ENCODE results near the gene NR2F1. TPM values are rescaled to one million over a fixed set of nuclear protein-coding genes. Genes with fewer than 3 reads are reported as not detected.

The NR2F1 gene
- total RNA-seq, 1 donor from 2014 or later = 32.7 TPM

DNA sequence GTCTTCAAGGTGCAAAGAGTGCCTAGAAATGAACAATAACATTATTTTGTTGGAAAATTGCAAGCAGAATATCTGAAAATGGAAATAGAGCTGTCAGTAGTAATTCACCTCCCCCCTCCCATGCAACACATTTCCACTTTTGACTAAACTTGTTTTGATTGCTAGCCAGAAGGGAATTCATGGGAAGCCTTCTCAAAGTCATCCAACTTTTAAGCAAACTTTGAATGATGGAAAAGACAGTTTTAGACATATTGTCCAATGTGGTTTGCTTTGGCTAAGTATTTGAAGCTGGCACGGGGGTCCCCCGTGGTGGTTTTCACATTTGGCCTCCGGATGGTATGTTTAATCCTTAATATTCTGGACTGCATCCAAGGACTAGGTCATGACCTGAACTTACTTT is 7.5 kb downstream of the NR2F1 start:
- no peak for DNase-seq (ENCODE audit: low spot score)

DNA sequence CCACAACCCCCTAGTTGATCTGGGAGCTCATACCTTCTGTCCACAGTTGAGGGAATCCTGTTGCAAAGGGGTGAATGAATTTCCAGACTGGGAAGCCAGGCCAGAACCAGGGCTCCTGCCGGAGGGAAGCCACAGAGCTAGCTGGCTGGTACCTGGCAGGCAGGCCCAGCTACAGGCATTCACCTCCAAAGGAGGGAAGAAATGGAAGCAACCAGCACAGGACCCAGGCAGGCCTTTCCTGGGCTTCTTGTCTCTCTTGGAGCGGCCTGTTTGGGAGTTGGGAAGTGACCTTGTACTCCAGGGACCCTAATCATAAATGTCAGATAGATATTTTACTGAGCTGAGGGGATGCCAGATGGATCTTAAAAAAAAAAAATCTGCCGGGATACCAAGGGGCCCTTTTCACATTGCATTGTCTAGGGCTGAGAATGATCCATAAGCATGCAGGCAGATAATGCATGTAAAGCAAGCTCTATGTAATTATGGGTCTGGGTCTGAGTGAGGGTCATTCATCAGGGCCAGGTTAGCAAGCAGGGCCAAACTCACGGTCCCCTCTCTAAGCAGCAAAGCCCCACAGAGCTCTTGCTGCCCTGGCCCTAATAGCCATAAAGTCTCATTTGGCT is 8.4 kb downstream of the NR2F1 start:
- DNase-seq (ENCODE audit: low spot score) = no peak

DNA sequence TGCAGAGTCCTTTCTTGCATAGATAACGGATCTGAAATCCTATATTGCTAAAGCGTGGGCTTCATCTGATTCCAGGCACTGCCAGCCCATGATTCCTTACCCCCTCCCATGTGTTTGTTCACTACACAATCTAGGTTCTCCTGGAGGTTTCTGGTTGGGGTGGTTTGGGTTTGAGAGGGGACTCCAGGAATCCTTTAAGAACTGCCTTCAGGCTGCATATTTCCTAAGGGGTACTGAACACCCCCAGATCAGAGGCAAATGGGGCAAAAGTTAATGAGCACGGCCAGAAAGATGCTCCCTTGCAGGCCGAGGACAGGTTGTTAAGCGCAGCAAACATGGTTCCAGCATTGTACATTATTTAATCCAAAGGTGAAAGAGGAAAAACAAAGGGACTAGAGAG is 9.9 kb downstream of the NR2F1 start:
- no peak for DNase-seq (ENCODE audit: low spot score)

DNA sequence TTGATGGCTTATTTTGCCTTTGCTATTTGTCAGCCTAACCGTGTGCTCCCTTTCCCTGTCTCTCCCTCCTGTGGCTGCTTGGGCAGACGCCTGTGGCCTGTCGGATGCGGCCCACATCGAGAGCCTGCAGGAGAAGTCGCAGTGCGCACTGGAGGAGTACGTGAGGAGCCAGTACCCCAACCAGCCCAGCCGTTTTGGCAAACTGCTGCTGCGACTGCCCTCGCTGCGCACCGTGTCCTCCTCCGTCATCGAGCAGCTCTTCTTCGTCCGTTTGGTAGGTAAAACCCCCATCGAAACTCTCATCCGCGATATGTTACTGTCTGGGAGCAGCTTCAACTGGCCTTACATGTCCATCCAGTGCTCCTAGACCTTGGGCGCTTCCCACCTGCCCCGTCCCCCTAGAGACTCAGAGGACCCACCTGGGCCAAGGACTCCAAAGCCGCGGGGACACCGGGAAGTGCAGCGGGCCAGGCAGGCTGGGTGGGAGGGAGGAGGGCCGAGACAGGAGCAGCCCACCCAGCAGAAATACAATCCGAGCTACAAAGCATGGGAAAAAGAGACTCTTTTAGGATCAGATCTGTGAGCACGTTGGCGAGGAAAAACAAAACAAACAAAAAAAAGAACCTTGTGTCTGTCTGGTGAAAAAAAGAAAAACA is 10.6 kb downstream of the NR2F1 start:
- no peak for DNase-seq (ENCODE audit: low spot score)

DNA sequence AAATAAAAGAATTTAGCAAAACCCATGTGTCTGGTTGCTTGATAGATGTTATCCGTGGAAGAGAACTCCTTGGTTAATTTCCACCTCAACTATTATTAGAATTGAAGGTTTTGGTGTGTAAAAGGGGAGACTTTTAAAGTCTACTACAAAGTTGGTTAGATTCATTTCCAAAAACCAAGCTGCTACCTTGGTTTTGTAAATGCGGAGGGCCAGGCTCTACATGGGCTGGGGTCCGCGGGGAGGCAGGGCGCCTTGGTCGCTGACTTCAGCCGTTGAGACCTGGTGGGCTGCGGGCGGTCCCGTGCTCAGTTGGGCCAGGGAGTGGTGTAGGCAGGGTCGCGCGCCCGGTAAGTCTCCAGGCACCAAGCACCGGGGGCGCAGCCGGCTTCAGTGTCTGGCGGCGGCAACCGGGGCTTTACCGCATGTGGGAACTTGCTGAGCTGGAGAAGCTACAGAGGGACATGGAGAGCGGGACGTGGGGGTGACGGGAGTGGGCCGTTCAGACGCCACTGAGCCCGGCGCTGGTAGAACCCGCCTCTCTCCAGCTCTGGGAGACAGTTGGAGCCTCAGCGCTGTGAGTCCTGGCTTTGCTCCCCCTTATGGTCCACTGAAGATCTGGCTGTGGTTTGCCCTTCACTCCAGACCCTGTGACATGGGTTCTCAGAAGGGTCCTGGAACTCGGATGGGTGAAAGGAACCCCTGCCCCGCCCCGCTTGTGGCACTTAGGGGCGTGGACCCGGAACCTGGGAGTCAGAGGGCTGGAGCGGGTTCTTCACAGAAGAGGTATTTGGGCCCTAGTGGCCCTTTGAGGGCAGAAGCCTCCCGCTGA is 11.8 kb downstream of the NR2F1 start:
- no peak for DNase-seq (ENCODE audit: low spot score)

DNA sequence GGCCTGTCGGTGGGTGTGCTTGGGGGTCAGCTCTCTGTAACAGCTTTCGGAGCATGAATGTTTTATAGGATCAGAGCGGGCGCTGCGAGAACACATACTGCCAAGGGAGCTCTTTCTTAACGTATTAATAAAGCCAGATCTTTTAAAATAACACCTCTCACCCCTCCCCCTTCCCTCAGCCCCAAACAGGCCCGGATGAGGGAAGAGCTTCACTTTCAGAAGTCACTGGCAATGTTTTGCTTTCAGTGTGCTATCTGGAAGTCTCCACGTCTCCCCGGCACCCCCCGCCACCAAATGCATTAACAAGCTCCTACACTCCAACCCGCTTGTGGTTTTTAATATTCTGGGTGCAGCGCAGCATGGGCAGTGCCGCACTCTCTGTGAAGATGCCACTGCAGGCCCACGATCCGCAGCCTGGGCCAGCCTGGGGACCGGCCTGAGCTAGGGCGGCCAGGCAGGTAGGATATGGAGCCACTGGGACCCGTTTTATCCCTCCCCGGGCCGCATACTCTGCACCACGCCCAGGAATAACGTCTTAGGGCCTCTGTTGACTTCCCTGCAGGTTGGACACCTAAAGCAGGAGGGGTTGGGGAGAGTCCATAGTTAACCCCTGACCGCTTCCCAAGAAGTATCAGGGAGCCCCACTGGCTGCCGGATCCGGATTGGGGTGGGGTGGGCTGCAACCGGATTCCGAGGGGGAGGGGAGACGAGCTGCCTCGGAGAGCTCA is 12.6 kb downstream of the NR2F1 start:
- no peak for DNase-seq (ENCODE audit: low spot score)

DNA sequence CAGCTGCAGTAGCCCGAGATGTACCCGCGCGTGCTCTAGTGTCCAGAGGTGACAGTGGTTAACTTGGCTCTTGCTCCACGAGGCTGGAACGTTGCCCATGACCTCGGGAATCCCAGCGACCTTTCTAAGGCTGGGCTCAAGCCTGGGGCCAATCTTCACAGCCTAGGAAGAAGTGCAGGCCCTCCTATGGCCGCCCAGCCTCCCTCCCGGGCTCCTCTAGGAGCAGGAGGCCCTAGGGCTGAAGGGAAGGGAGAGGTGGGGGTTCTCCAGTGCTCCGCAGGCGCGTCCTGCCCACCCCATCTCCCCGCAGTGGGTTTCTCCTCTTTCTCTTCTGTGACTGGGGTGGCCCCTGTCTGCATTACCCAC is 13.3 kb downstream of the NR2F1 start:
- no peak for DNase-seq (ENCODE audit: low spot score)

DNA sequence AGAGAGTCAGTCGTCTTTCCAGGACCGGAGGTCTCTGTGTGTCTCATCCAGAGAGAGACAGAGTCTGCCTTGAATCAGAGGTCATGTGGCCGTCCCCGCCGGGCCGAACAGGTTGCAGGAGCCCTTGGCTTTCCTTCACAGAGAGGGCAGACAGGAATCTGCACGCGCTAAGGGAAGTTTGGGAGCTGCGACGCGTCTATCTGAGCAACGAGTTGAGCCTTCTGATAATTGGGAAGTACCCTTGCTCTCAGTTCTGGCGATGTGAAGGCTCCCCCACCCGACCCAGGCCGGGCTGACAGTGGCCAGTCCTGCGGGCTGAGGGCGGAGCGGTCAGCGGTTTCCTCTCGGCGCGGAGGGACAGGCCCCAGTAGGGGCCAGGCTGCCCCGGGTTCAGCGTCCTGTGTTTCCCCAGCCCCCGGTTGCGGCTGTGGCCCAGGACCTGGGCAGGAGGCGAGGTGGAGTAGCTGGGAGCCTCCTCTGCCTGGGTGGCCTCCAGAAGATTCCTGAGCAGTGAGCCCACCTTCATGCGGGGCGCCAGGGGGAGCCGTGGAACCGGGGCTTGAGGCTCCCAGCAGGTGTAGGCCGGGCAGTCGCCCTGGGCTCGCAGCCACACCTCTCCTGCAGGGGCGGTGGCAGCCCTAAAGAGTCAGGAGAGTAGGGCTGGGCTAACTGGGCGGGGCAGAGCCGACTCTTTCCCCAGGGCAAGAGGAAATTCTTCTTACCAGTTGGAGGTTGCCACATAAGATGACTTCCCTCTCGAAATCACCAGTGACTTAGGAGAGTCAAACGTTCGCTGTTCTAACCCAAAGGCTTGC is 13.9 kb downstream of the NR2F1 start:
- no peak for DNase-seq (ENCODE audit: low spot score)

DNA sequence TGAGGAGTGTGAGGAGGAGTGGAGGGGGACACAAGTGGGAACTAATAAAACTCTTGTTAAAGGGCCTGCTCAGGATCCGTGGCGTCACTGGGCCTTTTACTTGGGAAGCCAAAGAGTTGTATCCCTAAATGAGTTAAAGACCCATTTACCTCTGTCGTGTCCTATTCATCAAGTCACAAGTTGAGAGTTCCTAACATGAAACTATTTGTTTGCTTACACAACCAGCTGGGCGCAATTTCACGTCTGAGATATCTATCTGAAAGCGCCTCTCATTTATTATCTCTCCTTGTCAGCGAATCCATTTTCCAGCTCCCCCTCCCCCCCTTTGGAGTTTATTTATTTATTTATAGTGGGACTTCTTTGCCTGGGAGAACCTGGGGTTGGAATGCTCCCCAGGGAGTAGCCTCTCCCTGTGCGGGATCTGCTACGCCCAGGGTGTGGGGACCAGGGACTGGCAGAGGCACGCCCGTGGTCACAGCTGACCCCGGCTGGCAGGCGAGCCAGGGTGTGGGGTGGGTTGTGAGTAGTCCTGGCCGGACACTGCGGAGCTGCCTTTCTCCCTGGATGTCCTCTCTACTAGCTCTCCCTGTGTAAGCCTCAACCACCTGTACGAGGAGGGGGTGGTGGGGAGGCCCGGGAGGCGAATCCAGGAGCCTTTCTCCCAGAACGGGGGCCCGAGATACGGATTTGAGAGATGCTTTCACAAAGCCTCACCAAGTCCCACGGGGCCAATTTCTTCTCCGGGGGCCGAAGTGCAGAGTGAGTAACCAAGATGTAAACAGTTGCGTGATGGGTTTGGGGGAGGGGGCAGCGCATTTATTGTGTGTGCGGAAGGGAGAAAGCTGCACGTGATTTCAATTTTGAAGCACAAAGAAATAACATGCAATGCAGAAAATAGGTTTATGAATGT is 15.3 kb downstream of the NR2F1 start:
- no peak for DNase-seq (ENCODE audit: low spot score)

DNA sequence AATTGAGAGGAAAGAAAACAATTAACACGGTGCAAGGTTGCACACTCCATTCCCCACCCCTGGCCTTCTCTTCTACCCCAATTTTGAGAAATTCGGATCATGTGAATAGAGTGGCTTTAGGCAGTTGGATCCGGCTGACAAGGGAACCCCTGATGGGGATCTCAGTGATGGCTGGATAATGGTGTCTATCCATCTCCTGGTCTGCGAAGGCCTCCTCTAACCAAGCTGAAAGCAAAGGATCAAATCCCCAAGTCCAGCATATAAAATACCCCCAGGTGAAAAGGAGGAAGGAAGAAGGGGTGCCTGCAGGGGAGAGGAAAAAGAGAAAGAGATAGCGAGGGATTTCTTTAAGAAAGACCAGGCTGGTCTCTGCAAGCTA is 16.0 kb downstream of the NR2F1 start:
- DNase-seq (ENCODE audit: low spot score) = no peak

DNA sequence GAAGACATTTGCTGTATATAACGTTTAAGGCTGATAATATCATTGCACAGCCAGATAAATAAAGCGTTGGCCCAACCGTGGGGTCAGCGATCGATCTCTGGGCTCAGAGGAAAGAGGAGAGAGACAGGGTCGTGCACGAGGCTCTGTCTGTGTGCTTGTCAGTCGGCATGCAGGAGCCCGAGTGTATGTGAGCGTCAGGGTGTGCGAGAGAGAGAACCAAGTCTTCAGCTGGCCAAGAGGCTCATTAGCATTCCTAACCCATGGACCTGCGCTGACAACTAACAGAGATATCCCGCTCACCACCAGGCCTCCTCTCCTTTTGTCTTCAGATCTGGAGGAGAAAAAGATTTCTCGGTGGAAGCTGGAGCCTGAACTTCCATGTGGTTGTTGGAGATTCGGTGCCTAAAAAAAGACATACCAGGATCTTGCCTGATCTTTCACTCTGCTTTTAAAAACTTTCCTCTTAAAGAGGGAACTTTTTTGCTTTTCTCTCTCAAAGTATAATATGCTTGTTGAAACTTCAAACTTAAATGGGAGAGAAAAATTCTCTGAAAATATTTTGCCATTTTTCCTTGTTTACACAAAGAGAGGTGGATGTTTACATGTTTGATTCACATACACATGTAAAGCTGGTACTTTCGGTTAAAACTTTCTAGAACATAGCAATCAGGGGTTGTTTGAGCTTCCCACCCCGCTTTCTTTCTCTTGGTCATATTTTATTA is 16.5 kb downstream of the NR2F1 start:
- DNase-seq (ENCODE audit: low spot score) = no peak

DNA sequence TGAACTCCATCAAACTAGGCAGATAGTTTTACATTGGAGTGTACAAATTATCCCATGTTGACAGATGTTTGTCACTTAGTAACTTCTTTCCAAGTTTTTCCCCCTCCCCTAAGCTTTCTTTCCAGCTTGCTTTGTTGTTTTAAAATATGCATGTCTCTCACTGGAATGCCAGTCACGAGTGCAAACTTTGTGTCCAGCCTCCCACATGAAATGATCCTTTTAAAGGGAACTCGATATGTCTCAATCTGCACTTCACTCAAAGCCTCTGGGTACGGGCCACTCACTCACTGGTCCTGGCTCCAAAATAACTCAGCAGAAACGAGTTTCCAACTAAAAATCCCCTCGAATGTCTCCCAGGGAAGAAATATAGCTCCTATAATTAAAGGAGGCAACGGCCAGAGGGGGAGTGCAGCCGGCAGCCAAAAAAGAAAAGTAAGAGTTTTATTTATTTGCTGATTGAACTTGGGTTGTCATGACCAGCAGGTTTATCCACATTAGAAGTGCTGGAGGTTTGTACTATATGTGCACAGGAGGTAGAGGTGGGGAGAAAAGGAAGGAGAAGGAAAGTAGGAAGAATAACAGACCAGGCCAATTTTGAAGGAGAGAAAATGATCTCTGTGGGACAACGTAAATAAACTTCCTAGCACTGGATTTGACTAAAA is 17.5 kb downstream of the NR2F1 start:
- no peak for DNase-seq (ENCODE audit: low spot score)

DNA sequence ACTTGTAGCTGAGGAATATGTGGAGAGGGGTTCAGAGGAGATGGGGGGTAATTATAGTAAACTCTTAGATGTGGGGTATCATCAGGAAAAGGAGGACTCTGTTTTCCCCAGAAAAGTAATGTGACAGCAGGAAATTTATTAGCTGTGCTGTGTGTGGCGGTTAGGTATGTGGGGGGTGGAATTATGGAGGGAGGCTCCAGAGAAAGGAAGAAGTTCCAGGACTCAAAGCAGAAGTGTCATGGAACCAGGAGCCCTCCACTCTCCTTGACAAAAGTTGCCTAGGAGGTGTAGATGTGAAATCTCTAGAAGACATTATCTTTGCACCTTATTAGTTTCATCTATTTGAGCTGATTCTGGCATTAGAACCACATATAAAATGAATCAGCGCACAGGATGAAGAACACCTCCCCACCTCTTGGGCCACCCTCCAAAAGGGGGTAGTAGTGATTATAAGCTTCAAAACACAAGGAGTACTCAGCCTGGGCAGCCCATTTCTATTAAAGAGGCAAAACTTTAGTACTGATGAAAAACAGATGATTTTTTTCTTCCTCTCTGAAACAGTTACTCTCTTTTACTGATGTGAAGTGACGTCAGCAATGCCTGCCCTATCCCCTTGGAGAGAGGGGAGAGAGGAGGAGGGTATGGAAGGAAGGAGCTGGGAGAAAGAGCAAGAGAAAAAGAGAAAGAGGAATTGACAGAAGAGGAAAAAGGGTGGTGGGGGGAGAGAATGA is 18.2 kb downstream of the NR2F1 start:
- DNase-seq (ENCODE audit: low spot score) = no peak

DNA sequence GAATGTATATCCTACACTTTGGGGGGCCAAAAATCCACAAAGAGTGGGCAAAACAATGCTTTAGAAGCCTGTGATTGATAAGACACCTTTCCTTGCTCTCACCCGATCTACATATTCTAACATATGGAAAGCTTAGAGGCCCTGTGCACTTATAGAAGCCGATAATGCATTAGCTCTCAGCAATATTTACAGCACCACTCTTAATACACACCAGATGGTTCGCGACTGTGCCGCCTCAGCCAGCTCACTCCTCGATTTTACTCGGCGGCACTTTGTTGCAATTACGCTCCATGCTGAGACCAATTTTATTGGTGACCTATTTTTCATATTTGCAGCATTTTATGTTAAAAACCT is 18.8 kb downstream of the NR2F1 start:
- no peak for DNase-seq (ENCODE audit: low spot score)

DNA sequence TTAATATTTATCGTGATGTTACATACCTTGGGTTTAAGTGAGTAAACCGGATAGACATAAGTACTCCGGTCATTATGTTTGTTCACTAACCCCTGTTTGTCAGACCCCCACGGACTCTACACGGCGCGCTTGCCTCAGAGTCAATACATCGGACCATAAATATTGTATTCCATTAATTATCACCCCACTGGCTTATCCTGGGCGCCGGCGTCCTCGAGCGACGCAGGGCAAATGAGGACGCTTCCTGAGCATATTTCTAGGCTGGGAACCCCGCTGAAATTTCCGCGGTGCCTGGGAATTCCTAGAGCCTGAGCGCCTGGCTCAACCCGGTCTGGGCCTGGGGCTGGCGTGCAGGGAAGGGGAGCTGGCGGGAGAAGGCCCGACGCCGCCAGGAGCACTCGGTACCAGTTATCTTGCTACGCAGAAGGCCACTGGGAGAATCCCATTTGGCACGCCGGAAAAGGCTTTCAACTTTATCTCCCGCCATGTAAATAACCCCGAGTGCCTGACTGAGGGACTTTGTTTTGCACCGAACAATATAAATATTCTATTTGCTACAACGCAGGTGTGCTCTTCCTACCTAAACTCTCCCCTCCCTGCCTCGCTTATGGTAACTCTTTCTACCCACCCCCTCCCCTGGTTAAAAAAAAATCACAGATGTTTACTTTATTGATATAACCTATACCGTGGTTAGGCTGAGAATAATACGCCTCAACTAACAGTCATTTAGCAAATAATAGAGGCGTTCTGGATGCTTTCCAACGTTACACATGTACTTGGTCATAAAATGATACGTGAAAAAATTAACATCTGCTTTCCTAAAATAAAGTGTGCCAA is 19.4 kb downstream of the NR2F1 start:
- DNase-seq (ENCODE audit: low spot score) = no peak

DNA sequence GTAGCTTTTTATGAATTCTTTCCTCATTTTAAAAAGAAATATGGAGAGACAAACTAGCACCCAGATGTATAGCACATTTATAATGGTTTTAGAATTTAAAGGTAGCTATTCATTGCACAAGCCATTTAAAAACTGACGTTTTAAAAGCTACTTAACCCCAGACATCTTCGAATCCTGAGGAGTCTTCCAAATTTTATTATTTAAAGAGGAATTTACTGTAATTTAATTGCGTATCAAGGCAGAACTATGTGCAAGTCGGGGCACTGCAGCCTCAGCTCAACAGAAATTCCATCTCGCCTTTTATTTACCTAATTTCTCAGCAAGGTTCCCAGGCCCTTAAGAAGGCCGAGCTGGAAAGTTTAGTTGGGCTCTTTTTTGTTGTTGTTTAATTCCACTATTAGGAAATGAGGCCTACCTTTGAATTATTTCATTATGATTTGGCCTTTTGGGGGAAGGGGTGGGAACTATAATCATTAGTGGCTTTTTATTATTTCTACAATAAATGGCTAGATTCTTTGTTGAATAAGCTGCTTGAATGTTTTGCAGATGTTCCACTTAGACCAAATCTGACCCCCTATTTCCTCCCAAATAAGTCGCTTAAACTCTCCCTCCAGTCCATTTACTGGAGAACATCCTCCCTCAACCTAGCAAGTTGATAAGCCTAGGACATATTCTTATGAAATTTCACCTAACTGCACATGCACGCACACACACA is 20.2 kb downstream of the NR2F1 start:
- no peak for DNase-seq (ENCODE audit: low spot score)

Measured in umbilical cord (tissue), 2 donors.